HCT116 (cell line): ENCODE measurements around the gene KIAA0232. TPM values are rescaled to one million over a fixed set of nuclear protein-coding genes. Genes with fewer than 3 reads are reported as not detected.

Source experiments
- ATAC-seq: fragments of 200-7000 bp; cut with Tn5 transposase; 2 replicates; pipeline ENCODE4 v1.9.1; 2020; ENCODE audit warnings: mild to moderate bottlenecking, moderate library complexity
- BruUV-seq: library from RNA; stranded (reverse); fragments of 400-500 nt; replicated peaks from 2 replicates; lab custom pipeline; 2021; lab: Mats Ljungman, UMichigan
- CTCF ChIA-PET: fragments of 300-600 bp; sonication (Branson Sonifier 250); formaldehyde crosslinking; loops from one replicate; lab custom pipeline; 2021; ENCODE audit warnings: antibody characterized with exemption; lab: Charles Lee
- POLR2A ChIA-PET: fragments of 300-600, 350-600 bp; sonication (Branson Sonifier 250); formaldehyde crosslinking; loops from one replicate; lab custom pipeline; 2021; ENCODE audit warnings: antibody characterized with exemption; lab: Charles Lee
- RAD21 ChIA-PET, 2 experiments: fragments of 300-600 bp; sonication (Branson Sonifier 250); formaldehyde crosslinking; loops; one replicate each; lab custom pipeline; 2023; ENCODE audit warnings: low total read pairs in 2 of 2; ENCODE audit not compliant: uncharacterized antibody in 2 of 2, unreplicated experiment in 2 of 2, low non-redundant PET in 1 of 2; lab: Charles Lee
- DNase-seq: peaks from one replicate; pipeline ENCODE4 v3.0.0-alpha.2; 2010; ENCODE audit warnings: low read depth, low spot score
- H2AFZ ChIP-seq: fragments of 200-600 bp; shearing (Covaris generic), sonication (generic); 2 replicates; pipeline ENCODE4 v1.6.1; 2017; ENCODE audit warnings: low read depth, mixed run types, mixed read lengths, antibody characterized with exemption, low read length; ENCODE audit not compliant: poor library complexity, severe bottlenecking
- H3K27ac ChIP-seq: 2 replicates; pipeline ENCODE4 v1.5.1; 2012; ENCODE audit warnings: low read depth, low read length
- H3K27me3 ChIP-seq: fragments of 200-600 bp; sonication (generic); 2 replicates; pipeline ENCODE4 v1.6.1; 2016; ENCODE audit warnings: mixed run types, low read length, mixed read lengths; ENCODE audit not compliant: insufficient read depth
- H3K36me3 ChIP-seq, 2 experiments: fragments of 200-500 bp in 1 of 2; fragments of 200-600 bp in 1 of 2; sonication (Bioruptor generic) in 1 of 2; sonication (generic) in 1 of 2; 2 replicates each; pipeline versions ENCODE4 v1.5.1 to v1.6.1; 2014 to 2016; ENCODE audit warnings: low read length in 2 of 2, inconsistent platforms in 1 of 2, mixed read lengths in 1 of 2, mixed run types in 1 of 2; ENCODE audit not compliant: insufficient read depth in 2 of 2, control insufficient read depth in 1 of 2
- H3K4me1 ChIP-seq, 2 experiments: fragments of 200-600 bp in 1 of 2; sonication (generic) in 1 of 2; 2 replicates each; pipeline versions ENCODE4 v1.5.1 to v1.6.1; 2012 to 2017; ENCODE audit warnings: low read length in 2 of 2, inconsistent platforms in 1 of 2, mild to moderate bottlenecking in 1 of 2, mixed read lengths in 1 of 2, mixed run types in 1 of 2, moderate library complexity in 1 of 2; ENCODE audit not compliant: insufficient read depth in 2 of 2, control insufficient read depth in 1 of 2
- H3K4me2 ChIP-seq: fragments of 200-600 bp; sonication (generic); 2 replicates; pipeline ENCODE4 v1.6.1; 2017; ENCODE audit warnings: mixed run types, low read length, mixed read lengths
- H3K4me3 ChIP-seq, 2 experiments: fragments of 200-600 bp in 1 of 2; sonication (generic) in 1 of 2; replicated peaks in 1 of 2; 2 replicates each; pipeline ENCODE4 v1.5.1; 2011 to 2016; ENCODE audit warnings: low read length in 2 of 2, control low read depth in 1 of 2, low read depth in 1 of 2, mild to moderate bottlenecking in 1 of 2, mixed read lengths in 1 of 2, mixed run types in 1 of 2
- H3K79me2 ChIP-seq: fragments of 200-600 bp; sonication (generic); 2 replicates; pipeline ENCODE4 v1.6.1; 2017; ENCODE audit warnings: mild to moderate bottlenecking, mixed run types, low read length, moderate library complexity, mixed read lengths; ENCODE audit not compliant: insufficient read depth
- H3K9ac ChIP-seq: fragments of 200-600 bp; sonication (generic); 2 replicates; pipeline ENCODE4 v1.6.1; 2016; ENCODE audit warnings: low read length, mixed read lengths
- H3K9me2 ChIP-seq: fragments of 200-600 bp; sonication (generic), shearing (Covaris generic); 2 replicates; pipeline ENCODE4 v1.6.1; 2017; ENCODE audit warnings: mixed run types, mild to moderate bottlenecking, moderate library complexity; ENCODE audit not compliant: insufficient read depth
- H3K9me3 ChIP-seq, 2 experiments: fragments of 200-500 bp in 1 of 2; fragments of 200-600 bp in 1 of 2; sonication (Bioruptor generic) in 1 of 2; sonication (generic) in 1 of 2; 2 replicates each; pipeline ENCODE4 v1.6.1; 2014 to 2017; ENCODE audit warnings: low read length in 2 of 2, mixed read lengths in 2 of 2, inconsistent platforms in 1 of 2, low read depth in 1 of 2, mild to moderate bottlenecking in 1 of 2, mixed run types in 1 of 2, moderate library complexity in 1 of 2; ENCODE audit not compliant: control insufficient read depth in 1 of 2, insufficient read depth in 1 of 2
- H4K20me1 ChIP-seq: fragments of 200-600 bp; sonication (generic), shearing (Covaris generic); 2 replicates; pipeline ENCODE4 v1.6.1; 2017; ENCODE audit warnings: mixed run types, mild to moderate bottlenecking, moderate library complexity; ENCODE audit not compliant: insufficient read depth
- CEBPB ChIP-seq: IDR thresholded peaks from 2 replicates; pipeline ENCODE4 v1.6.1; 2012; ENCODE audit warnings: low read depth
- EGR1 ChIP-seq: IDR thresholded peaks from 2 replicates; pipeline ENCODE4 v1.6.1; 2012; ENCODE audit warnings: low read depth
- ELF1 ChIP-seq: IDR thresholded peaks from 2 replicates; pipeline ENCODE4 v1.6.1; 2012; ENCODE audit warnings: low read depth, borderline replicate concordance
- EZH2 ChIP-seq: fragments of 200-600 bp; sonication (generic); IDR thresholded peaks from 2 replicates; pipeline ENCODE4 v1.6.1; 2017; ENCODE audit warnings: antibody characterized with exemption, mixed run types
- FOSL1 ChIP-seq: IDR thresholded peaks from 2 replicates; pipeline ENCODE4 v1.6.1; 2012; ENCODE audit warnings: low read depth
- JUND ChIP-seq: IDR thresholded peaks from 2 replicates; pipeline ENCODE4 v1.6.1; 2012
- POLR2A ChIP-seq: IDR thresholded peaks from 2 replicates; pipeline ENCODE4 v1.7.0; 2011; ENCODE audit warnings: borderline replicate concordance; ENCODE audit not compliant: insufficient read depth, insufficient read length; ENCODE audit errors: extremely low read depth
- RAD21 ChIP-seq: IDR thresholded peaks from 2 replicates; pipeline ENCODE4 v1.6.1; 2012; ENCODE audit warnings: low read depth, mild to moderate bottlenecking
- SRF ChIP-seq: IDR thresholded peaks from 2 replicates; pipeline ENCODE4 v1.6.1; 2012; ENCODE audit warnings: low read depth
- TCF7L2 ChIP-seq: IDR thresholded peaks from 2 replicates; pipeline ENCODE4 v1.7.0; 2011; ENCODE audit warnings: borderline replicate concordance, inconsistent platforms; ENCODE audit not compliant: insufficient read depth, insufficient read length; ENCODE audit errors: extremely low read depth
- YY1 ChIP-seq: IDR thresholded peaks from 2 replicates; pipeline ENCODE4 v1.6.1; 2011; ENCODE audit warnings: low read length, low read depth, moderate library complexity, mild to moderate bottlenecking; ENCODE audit not compliant: insufficient replicate concordance; ENCODE audit errors: extremely low read depth
- ZFX ChIP-seq: fragments of 450-650 bp; IDR thresholded peaks from 2 replicates; pipeline ENCODE4 v1.6.1; 2017
- ZNF274 ChIP-seq: fragments of 200-500 bp; sonication (Bioruptor generic); IDR thresholded peaks from 2 replicates; pipeline ENCODE4 v1.6.1; 2014; ENCODE audit warnings: mild to moderate bottlenecking, low read depth, low read length, inconsistent platforms
- intact Hi-C: fragments of 100-400 bp; cut with micrococcal nuclease; formaldehyde crosslinking; loops from 2 replicates; pipeline ENCODE4 v1.10.0; 2022
- total RNA-seq: library from RNA; stranded (reverse); gene quantifications from one replicate; pipeline ENCODE4 v1.2.1, GENCODE V29; 2021; ENCODE audit not compliant: unreplicated experiment
- TF ChIP-seq, protein P1 (sequence below): IDR thresholded peaks from 2 replicates; pipeline ENCODE4 v1.6.1; 2012

The KIAA0232 gene
- total RNA-seq, 1 experiment from 2014 or later = 18.1 TPM

DNA sequence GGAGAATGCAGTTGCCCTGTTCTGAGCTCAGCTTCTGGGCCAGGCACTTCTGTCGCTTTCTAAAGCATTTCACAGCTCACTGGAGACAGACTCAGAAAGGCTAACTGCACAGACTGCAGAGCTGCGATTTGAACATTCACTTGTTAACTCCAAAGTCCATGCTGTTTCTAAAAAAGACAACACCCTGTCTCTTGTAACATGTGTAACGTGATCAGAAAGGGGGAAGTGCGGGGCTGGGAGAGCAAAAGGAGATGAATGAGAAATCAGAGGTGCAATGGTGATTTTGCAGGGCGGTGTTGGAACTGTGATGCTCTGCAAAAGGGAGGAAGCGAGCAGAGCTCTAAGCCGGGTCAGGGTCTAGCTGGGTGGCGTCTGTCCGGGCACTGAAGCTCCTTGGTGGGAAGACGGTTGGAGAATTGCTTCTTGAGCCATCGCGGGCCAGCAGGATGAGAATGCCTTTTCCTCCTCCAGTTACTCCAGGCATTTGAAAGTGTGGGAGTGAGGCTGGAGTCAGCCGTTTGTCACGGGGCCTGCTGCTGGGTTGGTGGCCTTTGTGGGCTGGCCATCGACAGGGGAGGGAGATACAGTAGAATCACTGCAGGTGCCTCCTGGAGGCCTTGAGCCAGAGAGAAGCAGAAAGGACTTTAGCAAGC lies 147.4 kb downstream of the KIAA0232 start:
- Histone ChIP-seq H3K79me2 (peaks cover 29% of the 10 kb centered on the region), H3K9me2 (no peaks in the 10 kb centered on the region), H3K36me3 (peaks cover 0 to 8% of the 10 kb centered on the region in 2 experiments; a peak in 1 of 4 replicates), H3K4me3 (no peak overlapping the region), H3K9ac (no peak overlapping the region)
- ChIA-PET CTCF (interaction anchor here (1.1 kb wide), 1 partner anchor 210 kb away, joined by 3 read pairs; no protein-coding TSS in a partner anchor), POLR2A (no interaction called here), RAD21 (interaction anchor here in 1 of 2 experiments (0.7 kb wide), 1 partner anchor 138 kb away, joined by 3 read pairs; the partner anchor contains the start of gene GRPEL1)
- ATAC-seq = no peak
- TF ChIP-seq SRF = no peak
- TF ChIP-seq YY1 = no peak
- TF ChIP-seq CEBPB = no peak
- no peak for TF ChIP-seq EZH2
- no peak for TF ChIP-seq ELF1
- no peak for TF ChIP-seq EGR1
- TF ChIP-seq ZNF274 = no peak
- no peak for TF ChIP-seq JUND
- TF ChIP-seq ZFX = no peak
- TF ChIP-seq TCF7L2 = no peak
- TF ChIP-seq RAD21 = no peak
- no peak for TF ChIP-seq POLR2A
- TF ChIP-seq, protein P1, sequence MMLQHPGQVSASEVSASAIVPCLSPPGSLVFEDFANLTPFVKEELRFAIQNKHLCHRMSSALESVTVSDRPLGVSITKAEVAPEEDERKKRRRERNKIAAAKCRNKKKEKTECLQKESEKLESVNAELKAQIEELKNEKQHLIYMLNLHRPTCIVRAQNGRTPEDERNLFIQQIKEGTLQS = no peak
- no peak for TF ChIP-seq FOSL1
- TF ChIP-seq, all 23 proteins: peak for 0
- intact Hi-C loops = no loop called here
- no peak overlapping the region for H3K27ac ChIP-seq
- H3K27me3 ChIP-seq = no peaks in the 10 kb centered on the region
- no peak for DNase-seq
- H2AFZ ChIP-seq = no peak overlapping the region
- H3K4me1 ChIP-seq = peaks cover 0 to 9% of the 10 kb centered on the region in 2 experiments; a peak in 1 of 4 replicates
- BruUV-seq = no TSS peak
- no peak overlapping the region for H3K4me2 ChIP-seq
- H4K20me1 ChIP-seq = no peaks in the 10 kb centered on the region
- no peaks in the 10 kb centered on the region for H3K9me3 ChIP-seq
